Liver (tissue), 9 donors: ENCODE data around the gene RTP5. TPM values are rescaled to one million over a fixed set of nuclear protein-coding genes. Genes with fewer than 3 reads are reported as not detected.

ENCODE experiments used
- DNase-seq: peaks from one replicate; pipeline ENCODE4 v3.0.0-alpha.2; 2017; ENCODE audit warnings: low spot score
- H3K27ac ChIP-seq, 2 donors: one replicate each; pipeline ENCODE4 v1.7.0; 2013; ENCODE audit warnings: inconsistent platforms in 2 of 2, low read length in 2 of 2, control low read depth in 1 of 2, low read depth in 1 of 2, mild to moderate bottlenecking in 1 of 2
- H3K27me3 ChIP-seq, 4 donors: one replicate each; pipeline versions ENCODE4 v1.6.1 to v1.7.0; 2013; ENCODE audit warnings: low read length in 3 of 4, inconsistent platforms in 1 of 4, mild to moderate bottlenecking in 1 of 4, moderate library complexity in 1 of 4; ENCODE audit not compliant: control insufficient read depth in 4 of 4, insufficient read depth in 4 of 4
- H3K36me3 ChIP-seq, 4 donors: one replicate each; pipeline versions ENCODE4 v1.6.1 to v1.7.0; 2013; ENCODE audit warnings: low read length in 3 of 4, mild to moderate bottlenecking in 3 of 4, low read depth in 1 of 4, moderate library complexity in 1 of 4; ENCODE audit not compliant: control insufficient read depth in 4 of 4, insufficient read depth in 3 of 4
- H3K4me1 ChIP-seq, 4 donors: one replicate each; pipeline versions ENCODE4 v1.6.1 to v1.7.0; 2013; ENCODE audit warnings: low read length in 3 of 4, mild to moderate bottlenecking in 3 of 4, moderate library complexity in 1 of 4; ENCODE audit not compliant: control insufficient read depth in 4 of 4, insufficient read depth in 4 of 4
- H3K4me3 ChIP-seq, 3 donors: one replicate each; pipeline versions ENCODE4 v1.6.1 to v1.7.0; 2013; ENCODE audit warnings: low read length in 3 of 3, control low read depth in 1 of 3, low read depth in 1 of 3, mild to moderate bottlenecking in 1 of 3
- H3K9ac ChIP-seq, 2 donors: one replicate each; pipeline ENCODE4 v1.7.0; 2013; ENCODE audit warnings: low read length in 2 of 2, mild to moderate bottlenecking in 2 of 2, moderate library complexity in 2 of 2, control low read depth in 1 of 2, low read depth in 1 of 2
- H3K9me3 ChIP-seq, 4 donors: one replicate each; pipeline versions ENCODE4 v1.6.1 to v1.7.0; 2013; ENCODE audit warnings: low read length in 3 of 4; ENCODE audit not compliant: control insufficient read depth in 4 of 4
- EGR1 ChIP-seq, 2 donors: IDR thresholded peaks; 2 replicates each; pipeline ENCODE4 v1.6.1; 2016 to 2018; ENCODE audit warnings: antibody characterized with exemption in 2 of 2, low read depth in 2 of 2
- FOXA1 ChIP-seq: IDR thresholded peaks from 2 replicates; pipeline ENCODE4 v1.6.1; 2016; ENCODE audit warnings: antibody characterized with exemption
- FOXA2 ChIP-seq: IDR thresholded peaks from 2 replicates; pipeline ENCODE4 v1.6.1; 2016; ENCODE audit warnings: antibody characterized with exemption
- GABPA ChIP-seq, 2 donors: IDR thresholded peaks in 1 of 2; conservative IDR thresholded peaks in 1 of 2; 2 replicates each; pipeline ENCODE4 v1.6.1; 2016; ENCODE audit warnings: antibody characterized with exemption in 2 of 2, mild to moderate bottlenecking in 1 of 2, moderate library complexity in 1 of 2
- HNF4A ChIP-seq, 2 donors: conservative IDR thresholded peaks; 2 replicates each; pipeline ENCODE4 v1.6.1; 2016; ENCODE audit warnings: antibody characterized with exemption in 2 of 2, mild to moderate bottlenecking in 2 of 2
- HNF4G ChIP-seq: IDR thresholded peaks from 2 replicates; pipeline ENCODE4 v1.6.1; 2016; ENCODE audit warnings: antibody characterized with exemption
- JUND ChIP-seq, 2 donors: IDR thresholded peaks; 2 replicates each; pipeline ENCODE4 v1.6.1; 2016; ENCODE audit warnings: antibody characterized with exemption in 2 of 2
- NR2F2 ChIP-seq: IDR thresholded peaks from 2 replicates; pipeline ENCODE4 v1.6.1; 2016; ENCODE audit warnings: antibody characterized with exemption
- RXRA ChIP-seq, 2 donors: IDR thresholded peaks; 2 replicates each; pipeline ENCODE4 v1.6.1; 2017 to 2018; ENCODE audit warnings: antibody characterized with exemption in 2 of 2, mild to moderate bottlenecking in 1 of 2
- SP1 ChIP-seq: IDR thresholded peaks from 2 replicates; pipeline ENCODE4 v1.6.1; 2018; ENCODE audit warnings: antibody characterized with exemption, mild to moderate bottlenecking
- TAF1 ChIP-seq: conservative IDR thresholded peaks from 2 replicates; pipeline ENCODE4 v1.6.1; 2016; ENCODE audit warnings: antibody characterized with exemption, mild to moderate bottlenecking
- YY1 ChIP-seq: IDR thresholded peaks from 2 replicates; pipeline ENCODE4 v1.6.1; 2016; ENCODE audit warnings: antibody characterized with exemption, mild to moderate bottlenecking
- WGBS: extraction: QIAGEN DNeasy Blood & Tissue Kit; methylation state at CpG from one replicate; pipeline ENCODE4 v1.1.7; 2013; 5-methylcytosine and 5-hydroxymethylcytosine counted together
- polyA plus RNA-seq, 2 donors: library from polyadenylated mRNA; stranded (reverse) in 1 of 2; unstranded in 1 of 2; fragments of 200-250 nt in 1 of 2; fragments of >200 nt in 1 of 2; fragmentation: Nextera tagmentation in 1 of 2; extraction: Ambion mirVana in 1 of 2; gene quantifications; one replicate each; pipeline versions ENCODE4 v1.2.1 to v1.2.3, GENCODE V29; 2013 to 2015
- total RNA-seq, 2 donors: library from RNA; depleted of rRNA; stranded (reverse); fragments of >200 nt; gene quantifications; one replicate each; pipeline ENCODE4 v1.2.3, GENCODE V29; 2014
- TF ChIP-seq, protein P1 (sequence below): fragments of 150-350 bp; IDR thresholded peaks from 2 replicates; pipeline ENCODE4 v1.5.1; 2017; ENCODE audit warnings: improper control_type of control experiment, low read depth, low read length; ENCODE audit not compliant: missing input control
- TF ChIP-seq, protein P2 (sequence below): IDR thresholded peaks from 2 replicates; pipeline ENCODE4 v1.6.1; 2016; ENCODE audit warnings: antibody characterized with exemption
- TF ChIP-seq, protein P3 (sequence below): IDR thresholded peaks from 2 replicates; pipeline ENCODE4 v1.6.1; 2016; ENCODE audit warnings: antibody characterized with exemption, mild to moderate bottlenecking
- TF ChIP-seq, protein P4 (sequence below): IDR thresholded peaks from 2 replicates; pipeline ENCODE4 v1.6.1; 2016; ENCODE audit warnings: antibody characterized with exemption
- TF ChIP-seq, protein P5 (sequence below): IDR thresholded peaks from 2 replicates; pipeline ENCODE4 v1.6.1; 2016; ENCODE audit warnings: antibody characterized with exemption
- donor health status: healthy.
- donor health status: healthy.
- donor health status: healthy.
- donor health status: healthy.
- donor health status: healthy.

Gene RTP5
- total and polyA plus RNA-seq, 4 donors: under 0.01 to 0.03 TPM; not detected in 2

DNA sequence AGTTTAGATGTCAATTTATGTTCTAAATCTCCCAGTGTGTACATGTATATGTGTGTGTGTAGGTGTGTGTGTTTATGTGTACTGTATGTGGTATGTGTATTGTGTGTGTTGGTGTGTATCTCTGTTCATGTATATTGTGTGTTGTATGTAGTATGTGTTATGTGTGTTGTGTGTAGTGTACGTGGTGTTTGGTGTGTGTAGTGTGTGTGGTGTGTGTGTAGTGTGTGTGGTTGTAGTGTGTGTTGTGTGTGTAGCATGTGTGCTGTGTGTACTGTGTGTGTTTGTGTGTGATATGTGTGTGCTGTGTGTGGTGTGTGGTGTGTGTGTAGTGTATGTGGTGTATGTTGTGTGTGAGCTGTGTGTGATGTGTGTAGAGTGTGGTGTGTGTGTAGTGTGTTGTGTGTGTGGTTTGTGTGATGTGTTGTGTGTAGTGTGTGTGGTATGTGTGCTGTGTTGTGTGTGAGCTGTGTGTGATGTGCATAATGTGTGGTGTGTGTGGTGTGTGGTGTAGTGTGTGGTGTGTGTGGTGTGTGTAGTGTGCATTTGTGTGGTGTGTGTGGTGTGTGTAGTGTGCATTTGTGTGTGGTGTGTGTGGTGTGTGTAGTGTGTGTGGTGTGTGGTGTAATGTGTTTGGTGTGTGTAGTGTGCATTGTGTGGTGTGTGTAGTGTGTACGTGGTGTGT lies 5.2 kb upstream of the RTP5 start:
- no peak overlapping the region for H3K27ac ChIP-seq
- 93% methylated on average over 2 of the region's 2 CpGs for WGBS
- H3K4me3 ChIP-seq: no peak overlapping the region
- no peak for TF ChIP-seq HNF4G
- no peak for TF ChIP-seq FOXA2
- TF ChIP-seq, protein P1, sequence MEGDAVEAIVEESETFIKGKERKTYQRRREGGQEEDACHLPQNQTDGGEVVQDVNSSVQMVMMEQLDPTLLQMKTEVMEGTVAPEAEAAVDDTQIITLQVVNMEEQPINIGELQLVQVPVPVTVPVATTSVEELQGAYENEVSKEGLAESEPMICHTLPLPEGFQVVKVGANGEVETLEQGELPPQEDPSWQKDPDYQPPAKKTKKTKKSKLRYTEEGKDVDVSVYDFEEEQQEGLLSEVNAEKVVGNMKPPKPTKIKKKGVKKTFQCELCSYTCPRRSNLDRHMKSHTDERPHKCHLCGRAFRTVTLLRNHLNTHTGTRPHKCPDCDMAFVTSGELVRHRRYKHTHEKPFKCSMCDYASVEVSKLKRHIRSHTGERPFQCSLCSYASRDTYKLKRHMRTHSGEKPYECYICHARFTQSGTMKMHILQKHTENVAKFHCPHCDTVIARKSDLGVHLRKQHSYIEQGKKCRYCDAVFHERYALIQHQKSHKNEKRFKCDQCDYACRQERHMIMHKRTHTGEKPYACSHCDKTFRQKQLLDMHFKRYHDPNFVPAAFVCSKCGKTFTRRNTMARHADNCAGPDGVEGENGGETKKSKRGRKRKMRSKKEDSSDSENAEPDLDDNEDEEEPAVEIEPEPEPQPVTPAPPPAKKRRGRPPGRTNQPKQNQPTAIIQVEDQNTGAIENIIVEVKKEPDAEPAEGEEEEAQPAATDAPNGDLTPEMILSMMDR: no peak
- no peak for TF ChIP-seq NR2F2
- TF ChIP-seq, protein P2, sequence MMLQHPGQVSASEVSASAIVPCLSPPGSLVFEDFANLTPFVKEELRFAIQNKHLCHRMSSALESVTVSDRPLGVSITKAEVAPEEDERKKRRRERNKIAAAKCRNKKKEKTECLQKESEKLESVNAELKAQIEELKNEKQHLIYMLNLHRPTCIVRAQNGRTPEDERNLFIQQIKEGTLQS: no peak
- no peak for TF ChIP-seq HNF4A (conservative IDR thresholded peaks at IDR 0.05)
- no peak for TF ChIP-seq EGR1 (IDR thresholded peaks at IDR 0.05; ENCODE audit: low read depth in 2 of 2)
- TF ChIP-seq, protein P3, sequence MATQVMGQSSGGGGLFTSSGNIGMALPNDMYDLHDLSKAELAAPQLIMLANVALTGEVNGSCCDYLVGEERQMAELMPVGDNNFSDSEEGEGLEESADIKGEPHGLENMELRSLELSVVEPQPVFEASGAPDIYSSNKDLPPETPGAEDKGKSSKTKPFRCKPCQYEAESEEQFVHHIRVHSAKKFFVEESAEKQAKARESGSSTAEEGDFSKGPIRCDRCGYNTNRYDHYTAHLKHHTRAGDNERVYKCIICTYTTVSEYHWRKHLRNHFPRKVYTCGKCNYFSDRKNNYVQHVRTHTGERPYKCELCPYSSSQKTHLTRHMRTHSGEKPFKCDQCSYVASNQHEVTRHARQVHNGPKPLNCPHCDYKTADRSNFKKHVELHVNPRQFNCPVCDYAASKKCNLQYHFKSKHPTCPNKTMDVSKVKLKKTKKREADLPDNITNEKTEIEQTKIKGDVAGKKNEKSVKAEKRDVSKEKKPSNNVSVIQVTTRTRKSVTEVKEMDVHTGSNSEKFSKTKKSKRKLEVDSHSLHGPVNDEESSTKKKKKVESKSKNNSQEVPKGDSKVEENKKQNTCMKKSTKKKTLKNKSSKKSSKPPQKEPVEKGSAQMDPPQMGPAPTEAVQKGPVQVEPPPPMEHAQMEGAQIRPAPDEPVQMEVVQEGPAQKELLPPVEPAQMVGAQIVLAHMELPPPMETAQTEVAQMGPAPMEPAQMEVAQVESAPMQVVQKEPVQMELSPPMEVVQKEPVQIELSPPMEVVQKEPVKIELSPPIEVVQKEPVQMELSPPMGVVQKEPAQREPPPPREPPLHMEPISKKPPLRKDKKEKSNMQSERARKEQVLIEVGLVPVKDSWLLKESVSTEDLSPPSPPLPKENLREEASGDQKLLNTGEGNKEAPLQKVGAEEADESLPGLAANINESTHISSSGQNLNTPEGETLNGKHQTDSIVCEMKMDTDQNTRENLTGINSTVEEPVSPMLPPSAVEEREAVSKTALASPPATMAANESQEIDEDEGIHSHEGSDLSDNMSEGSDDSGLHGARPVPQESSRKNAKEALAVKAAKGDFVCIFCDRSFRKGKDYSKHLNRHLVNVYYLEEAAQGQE: no peak
- TF ChIP-seq JUND (IDR thresholded peaks at IDR 0.05): no peak
- no peak for TF ChIP-seq YY1
- TF ChIP-seq, protein P4, sequence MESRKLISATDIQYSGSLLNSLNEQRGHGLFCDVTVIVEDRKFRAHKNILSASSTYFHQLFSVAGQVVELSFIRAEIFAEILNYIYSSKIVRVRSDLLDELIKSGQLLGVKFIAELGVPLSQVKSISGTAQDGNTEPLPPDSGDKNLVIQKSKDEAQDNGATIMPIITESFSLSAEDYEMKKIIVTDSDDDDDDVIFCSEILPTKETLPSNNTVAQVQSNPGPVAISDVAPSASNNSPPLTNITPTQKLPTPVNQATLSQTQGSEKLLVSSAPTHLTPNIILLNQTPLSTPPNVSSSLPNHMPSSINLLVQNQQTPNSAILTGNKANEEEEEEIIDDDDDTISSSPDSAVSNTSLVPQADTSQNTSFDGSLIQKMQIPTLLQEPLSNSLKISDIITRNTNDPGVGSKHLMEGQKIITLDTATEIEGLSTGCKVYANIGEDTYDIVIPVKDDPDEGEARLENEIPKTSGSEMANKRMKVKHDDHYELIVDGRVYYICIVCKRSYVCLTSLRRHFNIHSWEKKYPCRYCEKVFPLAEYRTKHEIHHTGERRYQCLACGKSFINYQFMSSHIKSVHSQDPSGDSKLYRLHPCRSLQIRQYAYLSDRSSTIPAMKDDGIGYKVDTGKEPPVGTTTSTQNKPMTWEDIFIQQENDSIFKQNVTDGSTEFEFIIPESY: no peak
- TF ChIP-seq, protein P5, sequence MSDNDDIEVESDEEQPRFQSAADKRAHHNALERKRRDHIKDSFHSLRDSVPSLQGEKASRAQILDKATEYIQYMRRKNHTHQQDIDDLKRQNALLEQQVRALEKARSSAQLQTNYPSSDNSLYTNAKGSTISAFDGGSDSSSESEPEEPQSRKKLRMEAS: no peak
- TF ChIP-seq SP1: no peak
- TF ChIP-seq GABPA (IDR thresholded peaks at IDR 0.05 in 1 of 2, conservative IDR thresholded peaks at IDR 0.05 in 1 of 2): no peak
- no peak for TF ChIP-seq TAF1
- no peak for TF ChIP-seq RXRA (IDR thresholded peaks at IDR 0.05)
- no peak for TF ChIP-seq FOXA1
- no peaks in the 10 kb centered on the region for H3K27me3 ChIP-seq
- H3K9ac ChIP-seq: no peak overlapping the region
- H3K9me3 ChIP-seq: no peaks in the 10 kb centered on the region
- no peaks in the 10 kb centered on the region for H3K36me3 ChIP-seq
- no peak for DNase-seq
- peaks cover 0 to 3% (median 0%) of the 10 kb centered on the region in 4 donors for H3K4me1 ChIP-seq
